Measurements from ENCODE around the gene REN.
A peak's percentile ranks its signal among the peaks of the same experiment; 100 is the strongest.

The REN gene

GRCh38 chr1:204121840-204122555 lies 44.1 kb downstream of the REN start:
- H3K9me3 Mint-ChIP-seq, result no peaks in the 10 kb centered on the region
- H3K4me3 Mint-ChIP-seq, result no peak overlapping the region
- no peak for ATAC-seq (replicated peaks; ENCODE audit: extremely low read depth, poor library complexity, severe bottlenecking)
- DNase-seq (ENCODE audit: low spot score in 2 of 2), result no peak
- H3K27me3 Mint-ChIP-seq, result no peaks in the 10 kb centered on the region
- H3K4me1 Mint-ChIP-seq, result no peaks in the 10 kb centered on the region
- H3K36me3 Mint-ChIP-seq (ENCODE audit: insufficient read depth), result peaks cover 9% of the 10 kb centered on the region
- no peak overlapping the region for H3K27ac Mint-ChIP-seq (ENCODE audit: low read depth)

- no peak overlapping the region for H3K27ac Mint-ChIP-seq (ENCODE audit: low read depth)
- ATAC-seq (replicated peaks; ENCODE audit: extremely low read depth, poor library complexity, severe bottlenecking), result no peak
Measured at GRCh38 chr1:204116539-204116938, 49.6 kb downstream of the REN start.

GRCh38 chr1:204115116-204115515 lies 51.0 kb downstream of the REN start:
- Mint-ChIP-seq H3K9me3 (no peaks in the 10 kb centered on the region), H3K4me3 (no peak overlapping the region), H3K36me3 (ENCODE audit: insufficient read depth) (peaks cover 5% of the 10 kb centered on the region), H3K27ac (ENCODE audit: low read depth) (no peak overlapping the region), H3K27me3 (no peaks in the 10 kb centered on the region), H3K4me1 (peaks cover 11% of the 10 kb centered on the region)
- DNase-seq (ENCODE audit: low spot score in 2 of 2), result no peak
- no peak for ATAC-seq (replicated peaks; ENCODE audit: extremely low read depth, poor library complexity, severe bottlenecking)

More at GRCh38 chr1:204116539-204116938, 49.6 kb downstream of the REN start:
- Mint-ChIP-seq H3K36me3 (ENCODE audit: insufficient read depth) (peaks cover 6% of the 10 kb centered on the region), H3K4me3 (no peak overlapping the region), H3K4me1 (peaks cover 11% of the 10 kb centered on the region), H3K9me3 (no peaks in the 10 kb centered on the region), H3K27me3 (no peaks in the 10 kb centered on the region)
- DNase-seq (ENCODE audit: low spot score in 2 of 2), result no peak

GRCh38 chr1:204114606-204115005 lies 51.5 kb downstream of the REN start:
- ATAC-seq (replicated peaks; ENCODE audit: extremely low read depth, poor library complexity, severe bottlenecking) (no peak), DNase-seq (ENCODE audit: low spot score in 2 of 2) (no peak)
- H3K9me3 Mint-ChIP-seq, result no peaks in the 10 kb centered on the region
- H3K4me3 Mint-ChIP-seq, result no peak overlapping the region
- H3K27me3 Mint-ChIP-seq, result no peaks in the 10 kb centered on the region
- peaks cover 3% of the 10 kb centered on the region for H3K36me3 Mint-ChIP-seq (ENCODE audit: insufficient read depth)
- peaks cover 11% of the 10 kb centered on the region for H3K4me1 Mint-ChIP-seq
- no peak overlapping the region for H3K27ac Mint-ChIP-seq (ENCODE audit: low read depth)

GRCh38 chr1:204113896-204114295 lies 52.2 kb downstream of the REN start:
- H3K27me3 Mint-ChIP-seq, result no peaks in the 10 kb centered on the region

GRCh38 chr1:204112876-204113730 lies 53.0 kb downstream of the REN start:
- no peak overlapping the region for H3K4me3 Mint-ChIP-seq
- no peaks in the 10 kb centered on the region for H3K27me3 Mint-ChIP-seq
- H3K36me3 Mint-ChIP-seq (ENCODE audit: insufficient read depth), result peaks cover 3% of the 10 kb centered on the region
- H3K27ac Mint-ChIP-seq (ENCODE audit: low read depth), result no peak overlapping the region
- no peak for ATAC-seq (replicated peaks; ENCODE audit: extremely low read depth, poor library complexity, severe bottlenecking)
- peaks cover 14% of the 10 kb centered on the region for H3K4me1 Mint-ChIP-seq
- DNase-seq (ENCODE audit: low spot score in 2 of 2), result no peak
- no peaks in the 10 kb centered on the region for H3K9me3 Mint-ChIP-seq

More at GRCh38 chr1:204113896-204114295, 52.2 kb downstream of the REN start:
- no peak overlapping the region for H3K27ac Mint-ChIP-seq (ENCODE audit: low read depth)
- DNase-seq (ENCODE audit: low spot score in 2 of 2), result no peak
- ATAC-seq (replicated peaks; ENCODE audit: extremely low read depth, poor library complexity, severe bottlenecking), result no peak
- no peaks in the 10 kb centered on the region for H3K9me3 Mint-ChIP-seq
- H3K4me3 Mint-ChIP-seq, result no peak overlapping the region
- H3K36me3 Mint-ChIP-seq (ENCODE audit: insufficient read depth), result peaks cover 3% of the 10 kb centered on the region
- H3K4me1 Mint-ChIP-seq, result peaks cover 13% of the 10 kb centered on the region

GRCh38 chr1:204110894-204111633 lies 55.1 kb downstream of the REN start:
- Mint-ChIP-seq H3K27ac (ENCODE audit: low read depth) (no peak overlapping the region), H3K4me3 (no peak overlapping the region), H3K36me3 (ENCODE audit: insufficient read depth) (no peaks in the 10 kb centered on the region), H3K4me1 (peaks cover 22% of the 10 kb centered on the region), H3K27me3 (no peaks in the 10 kb centered on the region), H3K9me3 (no peaks in the 10 kb centered on the region)
- DNase-seq (ENCODE audit: low spot score in 2 of 2) (no peak), ATAC-seq (replicated peaks; ENCODE audit: extremely low read depth, poor library complexity, severe bottlenecking) (no peak)

GRCh38 chr1:204108312-204109141 lies 57.6 kb downstream of the REN start:
- H3K27ac Mint-ChIP-seq (ENCODE audit: low read depth), result peak overlapping the region; percentile 64
- peaks cover 45% of the 10 kb centered on the region for H3K4me1 Mint-ChIP-seq
- H3K27me3 Mint-ChIP-seq, result no peaks in the 10 kb centered on the region
- H3K9me3 Mint-ChIP-seq, result no peaks in the 10 kb centered on the region
- no peak for ATAC-seq (replicated peaks; ENCODE audit: extremely low read depth, poor library complexity, severe bottlenecking)
- no peaks in the 10 kb centered on the region for H3K36me3 Mint-ChIP-seq (ENCODE audit: insufficient read depth)
- DNase-seq (ENCODE audit: low spot score in 2 of 2), result no peak
- H3K4me3 Mint-ChIP-seq, result no peak overlapping the region

GRCh38 chr1:204107892-204108291 lies 58.2 kb downstream of the REN start:
- Mint-ChIP-seq H3K27ac (ENCODE audit: low read depth) (peak overlapping the region; percentile 55), H3K36me3 (ENCODE audit: insufficient read depth) (no peaks in the 10 kb centered on the region), H3K4me3 (no peak overlapping the region), H3K4me1 (peaks cover 47% of the 10 kb centered on the region), H3K27me3 (no peaks in the 10 kb centered on the region), H3K9me3 (no peaks in the 10 kb centered on the region)
- DNase-seq (ENCODE audit: low spot score in 2 of 2), result no peak
- no peak for ATAC-seq (replicated peaks; ENCODE audit: extremely low read depth, poor library complexity, severe bottlenecking)

- ATAC-seq (replicated peaks; ENCODE audit: extremely low read depth, poor library complexity, severe bottlenecking), result no peak
- H3K4me1 Mint-ChIP-seq, result peaks cover 51% of the 10 kb centered on the region
Measured at GRCh38 chr1:204106825-204107224, 59.3 kb downstream of the REN start.

GRCh38 chr1:204105131-204105515 lies 61.0 kb downstream of the REN start:
- H3K4me3 Mint-ChIP-seq, result peak overlapping the region; percentile 61
- H3K27me3 Mint-ChIP-seq, result no peaks in the 10 kb centered on the region
- H3K9me3 Mint-ChIP-seq, result no peaks in the 10 kb centered on the region
- no peak for ATAC-seq (replicated peaks; ENCODE audit: extremely low read depth, poor library complexity, severe bottlenecking)
- no peaks in the 10 kb centered on the region for H3K36me3 Mint-ChIP-seq (ENCODE audit: insufficient read depth)
- H3K27ac Mint-ChIP-seq (ENCODE audit: low read depth), result peak overlapping the region; percentile 93
- H3K4me1 Mint-ChIP-seq, result peaks cover 53% of the 10 kb centered on the region
- no peak for DNase-seq (ENCODE audit: low spot score in 2 of 2)

More at GRCh38 chr1:204106825-204107224, 59.3 kb downstream of the REN start:
- no peaks in the 10 kb centered on the region for H3K9me3 Mint-ChIP-seq
- DNase-seq (ENCODE audit: low spot score in 2 of 2), result no peak
- H3K27ac Mint-ChIP-seq (ENCODE audit: low read depth), result no peak overlapping the region
- H3K36me3 Mint-ChIP-seq (ENCODE audit: insufficient read depth), result no peaks in the 10 kb centered on the region
- no peaks in the 10 kb centered on the region for H3K27me3 Mint-ChIP-seq
- H3K4me3 Mint-ChIP-seq, result no peak overlapping the region
